ENCODE results near the gene MICAL2.
A peak's percentile ranks its signal among the peaks of the same experiment; 100 is the strongest.

MICAL2 gene

DNA sequence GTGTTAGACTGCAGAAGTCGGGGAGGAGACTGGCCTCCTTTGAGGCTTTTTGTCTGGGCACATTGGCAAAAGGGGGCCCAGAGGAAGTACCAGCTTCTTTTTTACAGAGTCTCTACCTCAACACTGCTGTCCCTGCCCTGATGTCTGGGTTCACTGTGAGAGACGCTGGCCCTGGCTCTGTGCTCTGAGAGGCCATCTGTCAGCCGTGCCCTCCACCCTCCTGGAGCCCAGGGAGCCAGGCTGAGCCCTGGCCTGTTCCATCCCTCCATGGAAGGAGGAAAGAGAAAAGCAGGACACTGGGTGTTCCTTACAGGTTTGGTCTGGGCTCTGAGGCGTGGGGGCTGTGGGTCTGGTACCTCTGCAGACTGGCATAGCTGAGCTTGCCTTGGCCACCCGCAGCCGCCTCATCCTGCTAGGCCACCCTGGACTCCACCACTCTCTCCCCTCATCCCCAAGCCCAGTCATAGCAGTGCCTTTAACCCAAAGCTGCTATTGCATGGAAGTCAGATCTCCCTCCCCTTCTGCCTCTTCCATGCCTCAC lies 161.5 kb downstream of the MICAL2 start:
- no peak for DNase-seq (ENCODE audit: low read depth)

GRCh38 chr11:12272821-12273617 lies 162.6 kb downstream of the MICAL2 start:
- DNase-seq (ENCODE audit: low read depth), result no peak

DNA sequence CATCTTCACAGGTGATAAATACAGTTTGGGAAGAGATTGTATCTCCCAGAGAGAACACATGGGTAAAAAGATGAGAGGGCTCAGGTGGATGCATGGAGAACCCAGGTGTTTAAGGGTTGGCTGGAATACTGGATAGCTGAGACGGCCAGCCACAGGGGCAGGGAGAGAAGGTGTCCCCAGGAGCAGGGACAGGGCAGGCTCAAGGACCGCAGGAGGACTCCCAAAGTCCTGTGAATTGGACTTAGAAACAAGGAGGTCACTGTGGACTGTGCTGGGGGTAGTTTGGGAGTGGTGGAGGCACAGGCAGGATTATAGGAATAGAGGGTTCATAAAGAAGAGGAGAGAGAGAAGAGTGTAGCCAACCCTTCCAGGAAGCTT lies 163.2 kb downstream of the MICAL2 start:
- DNase-seq (ENCODE audit: low read depth), result no peak

DNA sequence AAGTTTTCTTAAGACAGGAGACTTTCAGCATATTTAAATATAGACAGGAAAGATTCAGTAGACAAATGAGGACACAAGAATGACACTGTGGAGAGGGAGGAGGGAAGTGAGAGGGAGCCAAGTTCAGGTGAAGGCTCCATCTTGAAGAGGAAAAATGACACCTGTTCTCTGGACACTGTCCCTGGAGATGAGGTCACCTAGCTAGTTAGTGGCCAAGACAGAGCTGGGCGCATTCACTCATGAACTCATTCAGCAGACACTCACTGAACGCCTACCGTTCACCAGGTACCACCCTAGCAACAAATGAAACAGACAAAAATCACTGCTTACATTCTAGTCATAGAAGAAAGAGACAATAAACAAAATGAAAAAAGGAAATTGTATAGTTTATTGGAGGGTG lies 163.7 kb downstream of the MICAL2 start:
- no peak for DNase-seq (ENCODE audit: low read depth)

- no peak for DNase-seq (ENCODE audit: low read depth)
These were observed 164.3 kb downstream of the MICAL2 start for GRCh38 chr11:12274558-12275197.

DNA sequence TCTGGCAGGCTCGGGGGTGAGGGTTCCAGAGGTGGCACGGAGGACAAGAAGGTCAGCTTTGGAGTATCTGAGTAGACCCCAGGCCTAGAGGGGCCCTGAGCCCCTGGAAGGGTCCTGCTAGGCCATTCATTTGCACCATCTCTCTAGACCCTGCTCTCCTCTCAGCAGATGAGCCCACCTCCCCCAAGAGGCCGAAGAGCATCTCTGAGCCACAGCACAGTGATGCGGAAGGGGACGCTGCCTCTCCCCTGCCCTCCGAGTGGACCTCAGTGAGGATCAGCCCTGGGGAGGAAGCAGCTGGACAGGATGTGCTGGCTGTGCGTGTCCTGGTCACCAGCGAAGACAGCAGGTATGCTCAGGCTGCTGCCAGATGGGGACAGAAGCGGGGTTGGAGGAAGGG lies 165.4 kb downstream of the MICAL2 start:
- no peak for DNase-seq (ENCODE audit: low read depth)

DNA sequence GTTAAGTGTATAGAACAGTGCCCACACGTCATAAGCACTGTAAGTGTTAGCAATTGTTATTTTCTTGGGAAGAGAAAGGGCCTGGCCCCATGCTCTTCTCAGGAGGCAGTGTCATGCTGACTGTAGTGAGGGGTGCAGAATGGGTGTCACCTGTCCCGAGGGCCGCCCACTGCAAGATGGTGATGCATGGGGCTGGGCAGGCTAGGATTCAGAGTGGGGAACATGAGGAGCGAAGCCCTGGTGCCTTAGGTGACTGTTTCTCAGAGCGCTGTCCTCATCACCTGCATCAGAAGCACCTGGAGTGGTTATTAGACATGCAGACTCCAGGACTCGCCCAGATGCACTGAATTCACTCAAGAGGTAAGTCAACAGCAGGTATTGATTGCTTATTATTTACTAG lies 166.0 kb downstream of the MICAL2 start:
- DNase-seq (ENCODE audit: low read depth), result no peak

DNA sequence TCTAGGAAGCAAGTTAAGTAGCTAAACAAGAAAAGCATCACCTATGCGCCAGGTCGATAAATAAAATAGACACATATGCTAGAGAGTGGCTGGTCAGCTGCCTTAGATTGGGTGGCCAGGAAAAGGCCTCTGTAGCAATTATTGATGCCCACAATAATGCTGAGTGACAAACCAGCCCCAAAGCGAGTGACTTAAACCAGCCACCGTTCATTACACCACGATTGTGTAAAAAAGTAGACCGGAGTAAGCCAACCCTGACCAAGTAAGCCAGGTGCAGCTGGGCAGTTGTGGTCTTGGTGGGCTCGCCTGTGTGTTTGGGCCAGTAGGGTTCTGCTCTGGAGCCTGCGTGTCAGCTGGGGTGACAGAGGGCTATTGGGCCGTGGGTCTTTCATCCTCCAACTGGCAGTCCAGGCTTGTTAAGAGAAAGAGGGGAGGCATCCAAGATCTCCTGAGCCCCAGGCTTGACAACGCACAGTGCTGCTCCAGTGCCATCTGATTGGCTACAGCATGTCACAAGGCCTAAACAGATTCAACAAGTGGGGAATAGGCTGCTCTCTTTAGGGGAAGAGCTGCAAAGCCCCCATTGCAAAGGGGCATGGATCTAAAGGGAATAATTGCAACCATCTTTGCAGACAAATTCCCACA lies 166.6 kb downstream of the MICAL2 start:
- no peak for DNase-seq (ENCODE audit: low read depth)

- DNase-seq (ENCODE audit: low read depth), result no peak
These were observed 168.6 kb downstream of the MICAL2 start for GRCh38 chr11:12278766-12279671.

DNA sequence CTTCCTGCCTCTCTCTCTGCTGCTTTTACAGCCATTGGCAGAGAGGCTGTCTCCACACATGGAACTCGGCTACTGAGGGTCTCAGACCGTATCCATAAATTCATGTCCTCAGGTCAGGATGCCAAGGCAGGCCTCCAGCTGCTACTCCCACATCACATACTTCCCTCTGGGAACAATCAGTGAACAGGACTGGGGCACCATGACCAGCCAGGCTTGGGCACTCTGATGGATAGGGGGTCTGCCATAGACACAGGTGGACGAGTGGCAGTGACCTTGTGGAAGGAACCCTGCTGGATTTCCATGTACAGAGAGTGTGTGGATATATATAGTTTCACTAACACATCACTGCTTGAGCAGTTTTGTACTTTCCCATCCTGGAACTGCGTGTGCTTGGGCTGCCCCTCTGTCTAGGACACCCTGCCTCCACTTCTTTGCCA lies 169.3 kb downstream of the MICAL2 start:
- DNase-seq (ENCODE audit: low read depth), result no peak

DNA sequence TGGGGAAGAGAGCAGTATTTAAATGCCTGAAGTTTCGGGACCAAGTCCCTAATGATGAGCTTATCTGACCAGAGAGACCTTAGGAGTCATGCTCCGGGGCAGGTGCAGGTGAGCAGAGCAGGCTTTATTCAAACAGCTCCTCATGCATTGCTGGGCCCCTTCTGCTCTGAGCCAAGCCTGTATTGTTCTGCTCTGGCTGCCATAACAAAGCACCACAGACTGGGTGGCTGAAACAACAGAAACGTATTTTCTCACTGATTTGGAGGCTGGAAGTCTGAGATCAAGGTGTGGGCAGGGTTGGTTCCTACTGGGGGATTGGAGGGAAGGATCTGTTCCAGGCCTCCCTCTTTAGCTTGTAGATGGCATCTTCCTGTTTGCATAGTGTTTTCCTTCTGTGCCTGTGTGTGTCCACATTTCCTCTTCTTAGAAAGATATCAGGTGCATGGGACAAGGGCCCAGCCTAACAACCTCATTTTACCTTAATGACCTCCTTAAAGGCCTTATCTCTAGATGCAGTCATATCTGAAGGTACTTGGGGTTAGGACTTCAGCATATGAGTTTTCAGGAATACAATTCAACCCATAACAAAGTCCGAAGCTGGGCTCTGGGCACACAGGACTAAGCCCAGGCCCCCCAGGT lies 169.9 kb downstream of the MICAL2 start:
- no peak for DNase-seq (ENCODE audit: low read depth)

DNA sequence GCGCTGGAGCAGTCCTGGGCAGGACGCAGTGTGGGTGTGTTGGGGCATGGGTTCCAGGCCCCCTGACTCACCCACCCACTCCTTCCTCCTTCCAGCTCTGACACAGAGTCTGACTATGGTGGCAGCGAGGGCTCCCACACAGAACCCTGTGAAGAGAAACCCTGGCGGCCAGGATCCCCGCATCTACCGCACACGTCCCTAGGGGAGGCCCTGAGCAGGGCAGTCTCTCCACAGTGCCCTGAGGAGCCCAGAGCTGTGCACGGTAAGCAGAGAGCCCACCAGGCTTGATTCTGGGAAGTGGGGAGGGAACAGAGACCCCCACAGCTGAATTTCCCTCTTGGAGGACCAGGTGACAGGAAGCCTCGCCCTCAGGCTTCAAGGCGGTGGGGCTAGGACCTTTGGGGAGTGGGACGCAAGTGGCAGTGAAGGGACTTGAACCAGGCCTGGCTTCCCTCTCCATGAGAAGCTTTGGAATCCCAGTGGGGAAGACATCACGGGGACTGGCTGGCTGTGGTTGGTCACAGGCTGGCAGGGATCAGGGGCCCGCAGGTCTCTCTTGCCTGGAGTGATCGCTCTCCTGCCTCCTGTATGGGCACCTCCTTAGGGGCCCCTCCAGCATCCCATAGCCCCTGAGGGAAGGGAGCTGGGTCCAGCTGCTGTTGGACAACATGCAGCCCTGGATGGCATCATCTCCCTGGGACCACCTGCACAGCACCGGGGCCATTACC lies 170.6 kb downstream of the MICAL2 start:
- DNase-seq (ENCODE audit: low read depth), result no peak

DNA sequence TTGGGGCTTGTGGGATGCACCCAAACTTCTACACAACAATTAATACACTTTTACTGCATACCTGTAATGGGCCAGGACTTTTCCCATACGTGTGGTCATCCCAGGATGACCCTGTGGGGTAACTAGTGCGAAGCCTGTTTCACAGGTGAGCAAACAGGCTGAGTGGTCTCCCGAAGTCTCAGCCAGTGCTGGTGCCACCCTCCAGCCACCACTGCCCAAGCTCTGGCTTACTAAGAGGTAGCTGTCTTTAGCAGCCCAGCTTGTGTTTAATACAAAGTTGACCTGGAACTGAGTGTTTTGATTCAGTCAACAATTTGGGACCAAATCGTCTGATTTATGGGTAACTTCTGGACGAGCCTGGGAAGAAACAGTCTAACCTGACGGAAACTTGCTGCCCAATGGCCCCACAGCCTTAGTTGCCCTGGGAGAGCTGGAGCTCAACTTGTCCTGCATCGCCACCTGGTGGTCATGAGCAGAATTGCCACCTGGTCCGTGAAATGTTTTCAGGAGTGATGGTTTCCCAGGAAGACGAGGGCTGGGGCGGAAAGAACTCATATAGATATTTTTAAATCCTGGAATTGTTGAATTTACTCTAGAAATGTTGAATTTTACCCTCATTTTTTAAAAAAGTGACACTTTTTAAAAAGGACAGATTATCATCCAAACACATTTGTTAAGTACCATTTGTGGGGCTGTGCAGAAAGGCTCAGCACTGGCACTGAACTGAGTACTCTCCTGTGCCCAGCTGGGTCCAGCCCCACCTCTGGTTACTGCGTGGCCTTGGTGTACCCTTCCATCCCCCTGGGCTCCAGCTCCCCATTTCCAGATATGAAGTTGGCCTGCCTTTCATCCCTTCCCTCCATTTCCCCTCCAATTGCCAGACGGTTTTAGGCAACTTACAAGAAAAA lies 171.4 kb downstream of the MICAL2 start:
- peak; percentile 68 for DNase-seq (ENCODE audit: low read depth)

GRCh38 chr11:12282676-12283075 lies 172.3 kb downstream of the MICAL2 start:
- DNase-seq (ENCODE audit: low read depth), result no peak

GRCh38 chr11:12284316-12285050 lies 174.1 kb downstream of the MICAL2 start:
- DNase-seq (ENCODE audit: low read depth), result no peak

DNA sequence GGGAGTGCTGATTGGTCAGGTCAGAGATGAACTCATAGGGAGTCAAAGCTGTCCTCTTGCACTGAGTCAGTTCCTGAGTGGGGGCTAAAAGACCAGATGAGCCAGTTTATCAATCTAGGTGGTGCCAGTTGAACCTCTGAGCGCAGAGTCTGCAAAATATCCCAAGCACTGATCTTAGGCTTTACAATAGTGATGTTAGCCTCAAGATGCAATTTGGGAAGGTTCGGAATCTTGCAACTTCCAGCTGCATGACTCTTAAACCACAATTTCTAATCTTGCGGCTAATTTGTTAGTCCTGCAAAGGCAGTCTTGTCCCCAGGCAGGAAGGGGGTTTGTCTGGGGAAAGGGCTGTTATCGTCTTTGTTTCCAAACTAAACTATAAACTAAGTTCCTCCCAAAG lies 174.7 kb downstream of the MICAL2 start:
- DNase-seq (ENCODE audit: low read depth), result no peak

- no peak for DNase-seq (ENCODE audit: low read depth)
These were observed 175.4 kb downstream of the MICAL2 start for GRCh38 chr11:12285811-12286222.

- no peak for DNase-seq (ENCODE audit: low read depth)
These were observed 176.2 kb downstream of the MICAL2 start for GRCh38 chr11:12286606-12287005.

DNA sequence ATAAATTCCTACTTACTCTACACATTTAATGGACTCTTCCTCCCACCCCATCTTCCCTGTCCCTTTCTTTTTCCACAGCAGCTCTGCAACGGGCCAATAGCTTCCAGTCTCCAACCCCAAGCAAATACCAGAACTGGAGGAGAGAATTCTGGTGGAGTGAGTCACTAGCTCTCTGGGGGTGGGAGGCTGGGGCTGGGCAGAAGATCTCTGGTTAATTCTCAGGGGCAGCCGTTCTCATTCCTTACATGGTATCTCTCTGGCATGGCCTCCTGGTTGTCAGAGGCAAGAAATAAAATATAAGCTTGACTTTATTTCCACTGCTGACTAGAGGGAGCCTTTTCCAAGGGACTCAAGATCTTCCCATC lies 176.6 kb downstream of the MICAL2 start:
- no peak for DNase-seq (ENCODE audit: low read depth)

Measured in activated T-helper 9 cell treated with anti-CD3 and anti-CD28 coated beads, Interleukin-2, amount 50 U/mL, for 16 hours (primary cell).